NCI-H226 (cell line): ENCODE results near the gene IER5.
"Not testable (repeated sequence)": the region's sequence is repeated elsewhere in the genome, so short reads cannot be mapped to it uniquely, and the experiment has no call there.

Experiments
- DNase-seq: peaks from one replicate; pipeline ENCODE4 v3.0.0-alpha.2; 2015

Gene IER5

GRCh38 chr1:181115971-181116370 is 27.5 kb downstream of the IER5 start:
- not testable (repeated sequence) for DNase-seq

DNA sequence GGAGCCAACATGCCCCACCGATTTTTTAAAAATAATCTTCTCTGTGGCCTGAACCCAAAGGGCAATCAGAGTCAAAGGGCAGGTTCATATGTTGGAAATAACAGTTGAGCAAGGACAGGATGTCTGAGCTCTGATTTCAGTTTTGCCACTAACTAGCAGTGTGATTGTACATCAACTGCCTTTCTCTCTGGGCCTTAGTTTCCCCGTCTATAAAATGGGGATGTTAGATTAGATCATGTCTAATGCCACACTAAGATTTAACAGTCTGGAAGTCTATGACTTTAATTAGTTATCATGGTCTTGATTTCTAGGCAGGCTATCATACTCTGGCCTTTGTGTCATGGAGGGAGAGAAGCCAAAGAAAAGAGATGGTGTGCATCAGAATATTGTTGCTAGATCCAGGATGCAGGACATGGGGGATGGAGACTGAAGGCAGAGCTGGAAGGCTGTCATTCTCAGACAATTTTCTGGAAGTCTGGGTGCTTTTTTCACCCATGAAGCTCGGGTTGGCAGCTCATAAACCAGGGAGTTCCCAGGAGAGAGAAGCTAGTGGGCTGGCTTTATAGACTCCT is 28.4 kb downstream of the IER5 start:
- no peak for DNase-seq

GRCh38 chr1:181117648-181118449 is 29.3 kb downstream of the IER5 start:
- DNase-seq, result peak; percentile 93

DNA sequence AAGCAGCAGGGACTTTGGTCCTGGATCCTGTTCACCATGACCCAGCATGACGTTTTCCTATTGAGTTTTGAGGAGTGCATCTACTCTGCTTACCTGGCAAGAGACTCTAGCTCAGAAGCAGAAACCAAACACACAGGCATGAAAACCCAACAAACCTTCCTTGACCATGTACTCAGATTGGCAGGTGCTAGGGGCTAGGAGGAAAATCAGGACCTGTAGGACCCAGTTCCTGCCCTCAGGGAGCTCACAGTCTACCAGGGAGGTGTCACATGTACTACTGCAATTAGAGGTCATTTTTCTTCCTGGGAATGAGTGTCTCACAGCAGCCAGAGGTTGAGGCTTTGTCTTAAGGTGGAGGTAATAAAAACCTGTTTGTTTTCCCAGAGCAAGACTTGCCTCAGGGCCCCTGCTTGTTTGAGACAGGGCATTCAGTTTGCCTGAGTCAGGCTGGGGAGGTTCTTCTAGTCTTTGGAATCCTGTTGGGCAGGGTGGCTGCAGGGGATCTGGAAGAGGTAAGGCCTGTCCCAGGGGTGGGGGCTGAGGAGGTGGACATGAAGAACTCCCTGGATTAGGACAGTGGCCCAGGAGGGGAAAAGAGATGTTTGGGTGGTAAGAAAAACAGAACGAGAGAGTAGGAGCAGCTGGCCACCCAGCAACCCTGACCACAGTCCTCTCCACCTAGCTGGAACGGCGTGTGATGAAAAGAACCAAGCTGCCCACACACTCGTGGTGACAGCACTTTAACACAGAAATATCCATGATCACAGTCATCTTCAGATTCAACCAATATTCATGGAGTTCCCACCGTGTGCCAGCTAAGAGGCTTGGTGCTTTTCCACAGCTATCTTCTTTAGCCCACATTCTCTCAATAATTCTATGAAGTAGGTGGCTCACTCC is 30.8 kb downstream of the IER5 start:
- peak; percentile 84 for DNase-seq

DNA sequence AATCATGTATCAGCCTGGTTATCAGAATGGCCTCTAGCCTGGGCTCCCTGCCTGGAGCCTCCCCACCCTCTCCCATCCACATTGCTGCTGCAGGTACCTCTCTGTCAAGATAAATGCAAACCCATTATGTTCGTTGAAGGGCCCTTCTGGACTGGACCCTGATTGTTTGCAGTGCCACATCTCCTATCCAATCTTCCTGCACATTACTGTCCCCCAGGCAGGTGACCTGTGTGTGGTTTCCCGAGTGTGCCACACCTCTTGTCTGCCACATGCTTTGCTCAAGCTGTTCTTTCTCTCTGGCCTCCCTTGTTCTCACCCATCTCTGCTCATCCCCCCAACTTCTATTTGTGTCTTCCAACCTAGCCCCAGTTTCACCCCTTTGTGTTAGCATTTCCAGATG is 32.4 kb downstream of the IER5 start:
- DNase-seq, result no peak

DNA sequence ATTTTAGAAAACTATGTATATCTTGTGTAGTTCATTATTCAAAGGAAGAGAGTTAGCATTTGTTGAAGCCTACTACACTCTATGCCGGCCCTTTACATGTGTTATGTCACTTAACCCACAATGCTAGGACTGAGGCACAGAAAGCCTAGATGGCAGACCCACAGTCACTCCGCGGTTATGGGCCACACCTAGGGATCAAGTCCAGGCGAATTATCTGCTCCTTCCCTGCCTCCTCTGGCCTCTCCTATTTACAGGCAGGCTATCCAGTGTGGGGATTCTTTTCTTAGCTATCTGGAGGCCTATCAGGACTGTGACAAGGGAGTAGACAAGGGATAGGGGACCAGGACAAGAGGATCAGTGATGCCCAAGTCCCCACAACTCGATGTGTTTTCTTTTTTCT is 33.0 kb downstream of the IER5 start:
- no peak for DNase-seq

GRCh38 chr1:181122222-181122621 is 33.7 kb downstream of the IER5 start:
- DNase-seq, result peak; percentile 90

- DNase-seq, result no peak
Measured at GRCh38 chr1:181123173-181123572, 34.7 kb downstream of the IER5 start.

DNA sequence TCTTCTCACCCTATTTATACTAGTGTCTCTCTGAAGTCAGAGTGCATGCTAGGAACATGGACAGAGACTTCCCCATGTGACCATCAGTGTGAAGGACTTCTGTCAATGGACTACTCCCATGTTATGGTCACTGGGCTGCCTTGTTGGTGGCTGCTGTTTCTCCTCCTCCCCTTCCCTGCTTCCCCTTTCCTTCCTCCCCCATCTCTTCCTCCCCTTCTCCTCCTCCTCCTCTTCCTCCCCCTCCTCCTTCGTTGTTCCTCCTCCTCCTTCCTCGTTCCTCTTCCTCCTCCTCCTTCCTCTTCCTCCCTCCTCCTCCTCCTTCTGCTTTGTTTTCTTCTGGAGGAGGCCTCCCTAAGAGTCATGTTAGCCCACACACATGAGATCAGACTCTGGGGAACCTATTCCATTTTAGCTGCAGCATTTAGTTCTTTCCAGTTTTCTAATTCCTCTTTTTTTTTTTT is 35.8 kb downstream of the IER5 start:
- DNase-seq, result no peak

- DNase-seq, result no peak
Measured at GRCh38 chr1:181126289-181126688, 37.8 kb downstream of the IER5 start.

DNA sequence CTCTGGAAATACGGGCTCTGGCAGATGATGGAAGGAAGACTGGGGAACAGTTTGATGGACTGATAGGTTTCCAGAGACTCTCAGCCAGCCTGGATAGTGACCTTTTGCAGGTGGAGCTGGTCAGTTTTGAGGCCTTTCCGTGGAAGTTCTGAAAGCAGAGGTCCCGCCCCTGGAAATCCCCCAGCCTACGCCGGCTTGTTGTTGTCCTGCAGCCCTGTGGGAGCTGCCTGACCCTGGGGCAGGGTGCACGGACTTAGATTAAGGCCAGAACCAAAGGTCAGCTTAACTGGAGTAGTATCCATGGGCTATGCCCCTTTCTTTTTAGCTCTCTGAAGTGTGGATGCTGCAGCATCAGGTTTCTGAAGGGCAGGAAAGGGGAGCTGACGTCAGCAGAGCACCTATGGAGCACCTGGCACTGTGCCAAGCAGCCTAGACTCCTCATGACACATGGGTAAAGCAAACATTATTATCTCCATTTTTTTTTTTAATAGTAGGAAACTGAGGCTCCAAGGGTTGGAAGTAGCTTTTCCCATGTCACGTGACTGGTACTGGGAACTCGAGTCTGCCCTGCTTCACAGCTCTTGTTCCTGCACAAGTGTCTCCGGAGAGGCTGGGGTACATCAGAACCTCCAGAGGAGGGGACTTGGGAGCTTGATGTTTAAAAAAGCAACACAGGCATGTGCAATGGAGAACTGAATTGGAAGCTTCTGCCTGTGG is 38.5 kb downstream of the IER5 start:
- DNase-seq, result no peak

- DNase-seq, result no peak
Measured at GRCh38 chr1:181127898-181128453, 39.5 kb downstream of the IER5 start.

DNA sequence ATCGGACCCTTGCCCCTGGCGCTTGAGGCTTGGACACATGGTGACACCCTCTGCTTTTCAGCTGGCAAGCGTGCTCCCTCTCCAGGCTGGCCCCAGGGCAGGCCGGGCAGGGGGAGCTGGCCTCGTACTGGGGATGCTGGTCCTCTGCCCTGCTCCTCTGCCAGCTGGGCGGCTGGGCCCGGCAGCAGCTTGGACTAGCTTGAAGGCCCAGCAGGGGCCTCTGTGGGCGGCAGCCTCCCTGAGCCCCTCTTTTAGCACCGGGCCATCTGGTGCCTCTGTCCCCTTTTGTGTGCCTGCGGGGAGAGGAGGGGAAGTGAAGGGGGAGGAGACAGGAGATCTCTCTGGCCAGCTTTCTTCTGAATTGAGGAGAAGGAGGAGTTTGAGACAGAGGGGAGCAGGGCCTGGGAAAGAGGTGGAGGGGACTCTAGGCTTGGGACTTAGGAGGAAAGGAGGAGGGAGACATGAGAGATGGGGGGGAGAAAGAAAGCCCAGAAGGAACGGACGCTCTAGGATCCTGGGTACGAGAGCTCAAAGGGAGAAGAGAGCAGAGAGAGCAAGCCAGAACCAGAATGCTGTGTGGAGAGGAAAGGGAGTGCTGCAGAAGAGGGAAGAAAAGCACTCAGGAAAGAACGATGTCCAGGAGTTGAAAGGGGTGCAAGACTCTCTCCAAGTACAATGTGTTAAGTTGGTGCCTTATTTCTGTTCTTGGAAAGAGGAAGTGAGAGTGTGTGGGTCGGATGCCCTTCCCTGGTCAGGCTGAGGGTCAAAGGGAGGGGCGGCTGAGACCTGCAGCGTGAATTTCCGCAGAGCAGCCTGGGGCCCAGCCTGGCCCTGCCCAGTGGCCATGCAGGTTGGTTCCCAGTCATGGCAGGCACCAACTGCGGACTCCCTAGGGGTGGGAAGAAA is 40.3 kb downstream of the IER5 start:
- no peak for DNase-seq

DNA sequence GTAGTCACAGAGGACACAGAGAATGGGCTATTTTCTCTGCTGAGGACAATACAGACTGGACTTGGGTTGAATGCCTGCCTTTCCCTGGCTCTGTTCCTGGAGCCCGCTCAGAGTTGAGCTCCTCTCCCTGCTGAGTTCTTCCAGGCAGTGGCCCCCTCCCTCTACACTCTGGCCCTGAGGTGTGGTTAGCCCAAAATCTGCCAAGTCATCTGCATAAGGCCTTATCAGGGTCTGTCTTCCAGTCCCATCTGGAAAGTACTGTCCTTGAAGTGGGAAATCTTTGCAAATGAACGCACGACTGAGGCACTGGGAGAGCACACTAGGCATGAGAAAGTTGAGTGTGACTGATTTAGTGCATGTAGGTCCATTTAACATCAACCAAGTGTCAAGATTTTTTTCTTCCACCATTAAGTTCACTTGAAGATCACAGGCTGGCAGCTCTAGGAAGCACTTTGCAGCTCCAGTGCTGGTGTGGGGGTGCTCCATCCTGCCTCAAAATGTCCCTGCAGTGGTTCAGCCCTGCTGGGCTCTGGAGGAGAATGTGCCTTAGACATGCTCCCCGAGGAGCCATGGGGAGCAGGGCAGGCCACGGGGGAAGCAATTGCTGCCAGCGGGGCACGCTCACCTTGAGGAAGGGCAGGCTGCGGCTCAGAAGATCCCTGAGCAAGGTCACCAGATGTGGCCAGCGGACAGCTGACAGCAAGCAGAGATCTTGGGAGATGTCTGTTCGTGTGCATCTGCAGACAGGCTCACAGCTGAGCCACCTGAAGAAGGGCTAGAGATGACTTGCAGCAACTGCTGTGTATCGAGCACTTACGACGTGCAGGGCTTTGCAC is 41.5 kb downstream of the IER5 start:
- no peak for DNase-seq

- DNase-seq, result no peak
Measured at GRCh38 chr1:181131255-181131941, 42.9 kb downstream of the IER5 start.

DNA sequence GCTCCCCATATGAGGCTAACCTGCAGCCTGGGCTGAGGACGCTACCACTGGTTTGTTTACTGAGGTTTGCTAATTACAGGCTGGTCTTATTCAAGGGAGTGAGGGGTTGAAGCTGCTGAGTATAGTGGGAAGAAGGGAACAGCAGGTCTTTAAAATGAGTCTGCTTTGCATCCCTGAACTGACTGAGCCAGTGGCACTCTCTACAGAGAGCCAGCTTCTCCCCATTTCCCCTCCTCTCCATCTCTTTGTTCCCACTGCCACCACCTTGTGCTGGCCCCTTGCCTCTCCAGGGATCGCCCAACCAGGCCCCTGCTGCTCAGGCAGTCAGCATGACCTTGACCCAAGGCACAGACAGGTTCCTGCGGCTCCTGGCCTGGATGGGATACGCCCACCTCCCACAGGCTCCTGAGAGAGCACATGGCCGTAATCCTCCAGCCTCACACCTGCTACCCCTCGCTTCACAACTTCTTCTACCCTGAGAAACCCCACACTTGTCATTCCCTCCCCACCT is 45.0 kb downstream of the IER5 start:
- no peak for DNase-seq

DNA sequence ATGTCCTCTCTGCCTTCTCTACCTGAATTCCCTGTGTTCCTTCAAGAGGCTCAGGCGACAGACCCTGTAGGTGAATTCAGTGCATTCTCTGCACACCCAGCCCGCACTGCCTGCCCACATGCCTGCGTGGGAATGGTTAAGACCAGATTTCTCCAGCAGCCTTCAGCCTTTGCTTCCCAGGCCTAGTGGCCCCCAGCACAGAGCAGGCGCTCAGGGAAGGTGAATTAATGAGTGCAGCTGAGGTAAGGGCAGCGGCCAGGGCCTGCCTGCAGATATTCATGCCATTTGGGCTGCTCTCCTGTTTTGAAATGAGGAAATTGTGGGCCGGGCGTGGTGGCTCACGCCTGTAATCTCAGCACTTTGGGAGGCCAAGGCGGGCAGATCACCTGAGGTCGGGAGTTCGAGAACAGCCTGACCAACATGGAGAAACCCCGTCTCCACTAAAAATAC is 45.5 kb downstream of the IER5 start:
- DNase-seq, result no peak

- DNase-seq, result peak; percentile 53
Measured at GRCh38 chr1:181134543-181135436, 46.3 kb downstream of the IER5 start.

DNA sequence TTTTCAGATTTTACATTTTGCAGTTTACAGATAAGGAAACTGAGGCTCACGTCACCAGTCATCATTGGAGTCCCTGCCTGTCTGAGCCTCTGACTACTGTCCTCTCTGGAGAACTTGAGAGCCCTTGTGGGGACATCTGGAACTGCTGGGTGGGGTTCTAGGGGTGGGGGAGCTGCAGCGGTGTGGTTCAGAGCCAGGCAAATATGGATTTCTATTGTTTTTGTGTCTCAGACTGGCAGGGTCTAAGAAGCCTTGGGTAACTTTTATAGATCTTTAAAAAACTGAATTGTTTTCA is 46.9 kb downstream of the IER5 start:
- no peak for DNase-seq
